Measurements from ENCODE around the gene NIPAL3. TPM values are rescaled to one million over a fixed set of nuclear protein-coding genes. Genes with fewer than 3 reads are reported as not detected.
"Not testable (repeated sequence)": the region's sequence is repeated elsewhere in the genome, so short reads cannot be mapped to it uniquely, and the experiment has no call there.

NIPAL3 gene
- total RNA-seq, 1 donor from 2014 or later = 30.1 TPM

DNA sequence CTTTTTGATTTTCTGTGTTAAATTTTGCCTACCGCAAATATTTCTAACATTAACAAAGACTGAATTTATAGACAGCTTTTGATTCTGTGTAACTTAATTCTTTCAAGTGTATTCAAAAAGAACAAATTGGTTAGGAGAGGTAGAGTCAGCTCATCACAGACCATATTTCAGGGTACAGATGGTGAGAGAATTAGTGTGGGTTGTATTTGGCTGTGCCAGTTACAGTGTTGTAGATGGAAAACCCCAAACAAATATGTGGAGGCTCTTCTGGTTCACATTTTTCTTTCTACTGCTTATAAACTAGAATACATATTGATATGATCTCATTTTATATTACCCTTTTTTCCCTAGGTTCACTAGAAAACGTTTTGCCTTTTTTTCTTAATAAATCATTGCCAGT lies 98.1 kb downstream of the NIPAL3 start:
- no peaks in the 10 kb centered on the region for H3K9me3 ChIP-seq (replicated peaks)
- H3K4me1 ChIP-seq = no peaks in the 10 kb centered on the region
- no peak overlapping the region for H3K4me3 ChIP-seq
- no peak overlapping the region for H3K27ac ChIP-seq (replicated peaks)
- H3K36me3 ChIP-seq = peaks cover 5% of the 10 kb centered on the region
- no peaks in the 10 kb centered on the region for H3K27me3 ChIP-seq (ENCODE audit: low read depth)
- DNase-seq = no peak
- intact Hi-C loops (cut with micrococcal nuclease) = no loop called here
- TF ChIP-seq, protein P1, sequence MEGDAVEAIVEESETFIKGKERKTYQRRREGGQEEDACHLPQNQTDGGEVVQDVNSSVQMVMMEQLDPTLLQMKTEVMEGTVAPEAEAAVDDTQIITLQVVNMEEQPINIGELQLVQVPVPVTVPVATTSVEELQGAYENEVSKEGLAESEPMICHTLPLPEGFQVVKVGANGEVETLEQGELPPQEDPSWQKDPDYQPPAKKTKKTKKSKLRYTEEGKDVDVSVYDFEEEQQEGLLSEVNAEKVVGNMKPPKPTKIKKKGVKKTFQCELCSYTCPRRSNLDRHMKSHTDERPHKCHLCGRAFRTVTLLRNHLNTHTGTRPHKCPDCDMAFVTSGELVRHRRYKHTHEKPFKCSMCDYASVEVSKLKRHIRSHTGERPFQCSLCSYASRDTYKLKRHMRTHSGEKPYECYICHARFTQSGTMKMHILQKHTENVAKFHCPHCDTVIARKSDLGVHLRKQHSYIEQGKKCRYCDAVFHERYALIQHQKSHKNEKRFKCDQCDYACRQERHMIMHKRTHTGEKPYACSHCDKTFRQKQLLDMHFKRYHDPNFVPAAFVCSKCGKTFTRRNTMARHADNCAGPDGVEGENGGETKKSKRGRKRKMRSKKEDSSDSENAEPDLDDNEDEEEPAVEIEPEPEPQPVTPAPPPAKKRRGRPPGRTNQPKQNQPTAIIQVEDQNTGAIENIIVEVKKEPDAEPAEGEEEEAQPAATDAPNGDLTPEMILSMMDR (IDR thresholded peaks at IDR 0.05; ENCODE audit: borderline replicate concordance) = no peak

DNA sequence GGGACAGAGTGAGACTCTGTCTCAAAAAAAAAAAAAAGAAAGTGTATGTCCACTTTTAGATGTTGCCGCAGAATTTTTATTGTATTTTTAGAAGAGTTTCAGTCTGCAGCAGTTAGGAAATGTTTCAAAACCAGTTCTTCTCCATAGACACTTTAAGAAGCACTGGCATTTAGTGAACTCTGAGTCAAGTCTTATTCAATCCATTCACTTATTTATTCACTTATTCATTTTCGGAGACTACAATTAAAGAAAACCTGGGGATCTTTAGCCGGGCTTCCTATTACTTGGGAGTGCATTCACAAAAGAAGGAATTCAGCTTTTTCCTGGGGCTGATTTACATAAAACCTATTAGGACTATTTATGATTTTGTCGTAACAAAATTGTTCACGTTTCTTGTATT lies 99.3 kb downstream of the NIPAL3 start:
- TF ChIP-seq, protein P1 (IDR thresholded peaks at IDR 0.05; ENCODE audit: borderline replicate concordance) = no peak
- Histone ChIP-seq H3K27ac (replicated peaks) (no peak overlapping the region), H3K27me3 (ENCODE audit: low read depth) (no peaks in the 10 kb centered on the region), H3K4me1 (no peaks in the 10 kb centered on the region), H3K9me3 (replicated peaks) (no peaks in the 10 kb centered on the region), H3K4me3 (no peak overlapping the region), H3K36me3 (peaks cover 5% of the 10 kb centered on the region)
- intact Hi-C loops (cut with micrococcal nuclease) = no loop called here
- DNase-seq = no peak

GRCh38 chr1:24515671-24516209 lies 100.1 kb downstream of the NIPAL3 start:
- H3K4me1 ChIP-seq; H3K36me3 ChIP-seq; intact Hi-C loops (cut with micrococcal nuclease); H3K27ac ChIP-seq (replicated peaks); H3K4me3 ChIP-seq; H3K9me3 ChIP-seq (replicated peaks); DNase-seq; H3K27me3 ChIP-seq (ENCODE audit: low read depth): not testable (repeated sequence)

DNA sequence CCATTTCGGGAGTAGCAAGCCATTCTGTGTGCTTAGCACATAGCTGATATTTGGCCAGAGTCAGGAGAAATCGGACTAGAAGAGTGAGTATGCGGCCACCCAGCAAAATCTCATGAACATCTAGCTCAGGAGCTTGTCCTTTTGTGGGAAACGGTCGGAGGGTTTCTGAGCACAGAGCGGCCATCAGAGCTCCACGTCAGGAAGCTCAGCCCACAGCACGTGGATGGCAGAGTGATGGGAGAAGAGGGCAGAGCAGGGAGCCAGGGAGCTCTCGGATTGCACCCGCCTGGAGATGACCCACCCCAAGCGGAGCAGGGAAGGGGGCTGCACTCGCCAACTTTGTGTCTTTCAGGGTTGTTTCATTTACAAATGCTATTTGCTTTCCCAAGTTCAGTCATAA lies 100.9 kb downstream of the NIPAL3 start:
- intact Hi-C loops (cut with micrococcal nuclease) = no loop called here
- no peaks in the 10 kb centered on the region for H3K27me3 ChIP-seq (ENCODE audit: low read depth)
- no peak overlapping the region for H3K4me3 ChIP-seq
- H3K36me3 ChIP-seq = peaks cover 5% of the 10 kb centered on the region
- no peak for DNase-seq
- H3K27ac ChIP-seq (replicated peaks) = no peak overlapping the region
- no peaks in the 10 kb centered on the region for H3K9me3 ChIP-seq (replicated peaks)
- H3K4me1 ChIP-seq = no peaks in the 10 kb centered on the region
- TF ChIP-seq, protein P1 (IDR thresholded peaks at IDR 0.05; ENCODE audit: borderline replicate concordance) = no peak

DNA sequence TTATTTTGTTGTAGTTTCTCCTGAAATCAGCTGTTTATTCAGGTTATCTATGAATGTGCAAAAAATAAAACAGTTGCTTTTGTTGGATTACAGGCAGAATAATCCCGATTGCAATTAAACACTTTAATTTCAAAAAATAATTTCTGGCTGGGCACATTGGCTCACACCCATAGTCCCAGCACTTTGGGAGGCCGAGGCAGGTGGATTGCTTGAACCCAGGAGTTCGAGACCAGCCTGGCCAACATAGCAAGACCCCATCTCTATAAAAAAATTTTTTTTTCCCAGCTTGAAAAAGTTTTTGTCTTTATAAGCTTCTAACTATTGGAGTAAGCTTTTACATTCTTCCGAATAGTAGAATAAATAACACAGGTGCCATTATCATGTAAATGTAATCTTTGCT lies 102.3 kb downstream of the NIPAL3 start:
- TF ChIP-seq, protein P1 (IDR thresholded peaks at IDR 0.05; ENCODE audit: borderline replicate concordance) = no peak
- intact Hi-C loops (cut with micrococcal nuclease) = no loop called here

GRCh38 chr1:24520282-24520681 lies 104.7 kb downstream of the NIPAL3 start:
- H3K27ac ChIP-seq (replicated peaks); intact Hi-C loops (cut with micrococcal nuclease); H3K9me3 ChIP-seq (replicated peaks); H3K4me3 ChIP-seq; DNase-seq; H3K36me3 ChIP-seq; H3K4me1 ChIP-seq; H3K27me3 ChIP-seq (ENCODE audit: low read depth): not testable (repeated sequence)

More for the DNA sequence above, 102.3 kb downstream of the NIPAL3 start:
- Histone ChIP-seq H3K4me1 (no peaks in the 10 kb centered on the region), H3K36me3 (peaks cover 5% of the 10 kb centered on the region), H3K9me3 (replicated peaks) (no peaks in the 10 kb centered on the region), H3K27ac (replicated peaks) (no peak overlapping the region), H3K4me3 (no peak overlapping the region), H3K27me3 (ENCODE audit: low read depth) (no peaks in the 10 kb centered on the region)
- no peak for DNase-seq

Other genes starting within 250 kb of the NIPAL3 start
- gene IFNLR1, start 228.5 kb upstream of the NIPAL3 start, total RNA-seq = 2.0 TPM
- gene GRHL3, start 96.4 kb upstream of the NIPAL3 start, total RNA-seq = not detected
- gene STPG1, start 2.0 kb upstream of the NIPAL3 start, total RNA-seq = 4.9 TPM
- gene RCAN3, start 87.0 kb downstream of the NIPAL3 start, total RNA-seq = 4.9 TPM
- gene NCMAP, start 140.3 kb downstream of the NIPAL3 start, total RNA-seq = 0.11 TPM
- 60.8 TPM for gene SRRM1, start 227.5 kb downstream of the NIPAL3 start, total RNA-seq

Data from left ventricle myocardium inferior (tissue), 1 donor.